HG03103 (cell line): ENCODE results near the gene NLRC3.
"Not testable (repeated sequence)": the region's sequence is repeated elsewhere in the genome, so short reads cannot be mapped to it uniquely, and the experiment has no call there.

Experiments
- ATAC-seq: cut with Tn5 transposase; IDR thresholded peaks from one replicate; pipeline ENCODE4 v1.9.1; 2021; ENCODE audit warnings: low read depth; ENCODE audit not compliant: unreplicated experiment

Gene NLRC3

GRCh38 chr16:3550851-3551847, 26.1 kb downstream of the NLRC3 start:
- no peak for ATAC-seq

- ATAC-seq, result no peak
These were observed 27.3 kb downstream of the NLRC3 start for GRCh38 chr16:3549906-3550305.

- no peak for ATAC-seq
These were observed 28.3 kb downstream of the NLRC3 start for GRCh38 chr16:3548859-3549258.

GRCh38 chr16:3548445-3548844, 28.8 kb downstream of the NLRC3 start:
- ATAC-seq, result no peak

- ATAC-seq, result no peak
These were observed 30.1 kb downstream of the NLRC3 start for GRCh38 chr16:3546986-3547682.

GRCh38 chr16:3542601-3543373, 34.4 kb downstream of the NLRC3 start:
- no peak for ATAC-seq

GRCh38 chr16:3541527-3542155, 35.6 kb downstream of the NLRC3 start:
- ATAC-seq, result no peak

GRCh38 chr16:3538222-3538621, 39.0 kb downstream of the NLRC3 start:
- ATAC-seq, result no peak

GRCh38 chr16:3536851-3537250, 40.4 kb downstream of the NLRC3 start:
- ATAC-seq, result no peak

GRCh38 chr16:3536271-3536731, 40.9 kb downstream of the NLRC3 start:
- no peak for ATAC-seq

GRCh38 chr16:3534126-3534525, 43.1 kb downstream of the NLRC3 start:
- no peak for ATAC-seq

GRCh38 chr16:3532741-3533140, 44.5 kb downstream of the NLRC3 start:
- no peak for ATAC-seq

- ATAC-seq, result no peak
These were observed 46.8 kb downstream of the NLRC3 start for GRCh38 chr16:3530371-3530914.

GRCh38 chr16:3529175-3529574, 48.0 kb downstream of the NLRC3 start:
- ATAC-seq, result no peak

- ATAC-seq, result no peak
These were observed 48.8 kb downstream of the NLRC3 start for GRCh38 chr16:3528406-3528805.

GRCh38 chr16:3527216-3527829, 49.9 kb downstream of the NLRC3 start:
- not testable (repeated sequence) for ATAC-seq

GRCh38 chr16:3525951-3526350, 51.3 kb downstream of the NLRC3 start:
- no peak for ATAC-seq

- ATAC-seq, result no peak
These were observed 53.9 kb downstream of the NLRC3 start for GRCh38 chr16:3523281-3523680.

GRCh38 chr16:3520841-3521240, 56.4 kb downstream of the NLRC3 start:
- ATAC-seq, result no peak

- no peak for ATAC-seq
These were observed 56.8 kb downstream of the NLRC3 start for GRCh38 chr16:3520413-3520812.
